HTR-8/SVneo (cell line): ENCODE measurements around the gene RPLP1.

Experiments used
- DNase-seq: peaks from one replicate; pipeline ENCODE4 v3.0.0; 2011; ENCODE audit warnings: low spot score, mixed read lengths; ENCODE audit not compliant: insufficient read length
- FAIRE-seq: peaks from 2 replicates; lab custom pipeline; 2011; peaks lifted over from hg19 to GRCh38; lab: Jason Lieb, UNC

The RPLP1 gene

DNA sequence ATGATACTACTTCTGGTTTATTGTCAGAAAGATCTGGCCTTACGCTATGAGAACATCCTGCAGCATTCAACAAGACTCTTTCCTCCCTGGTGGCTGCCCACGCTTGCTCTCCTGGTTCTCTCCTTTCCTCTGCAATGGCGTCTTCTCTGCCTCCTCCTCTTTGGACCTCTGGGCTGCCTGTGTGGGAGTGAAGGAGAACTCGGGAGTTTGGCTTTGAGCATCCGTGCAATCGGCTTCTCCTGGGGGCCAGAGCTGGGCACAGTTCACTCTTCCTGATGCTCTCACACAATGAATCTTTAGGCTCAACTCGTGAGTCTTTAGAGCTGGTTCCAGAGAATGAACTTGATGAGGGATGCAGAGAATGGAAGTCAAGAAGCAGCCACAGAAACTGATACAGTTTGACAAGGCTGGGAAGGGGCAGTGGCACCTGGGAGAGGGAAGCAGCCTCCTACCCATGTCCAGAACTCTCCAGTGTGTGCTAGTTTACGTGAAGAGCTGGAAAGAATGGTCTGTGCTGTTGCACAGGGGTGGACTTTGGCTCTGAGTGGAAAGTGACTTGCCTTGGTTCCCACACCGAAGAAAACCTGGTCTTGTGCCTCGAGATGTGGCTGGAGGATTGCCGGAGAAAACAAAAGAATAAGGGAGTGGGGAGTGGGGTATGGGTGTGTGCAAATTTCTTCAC is 37.9 kb downstream of the RPLP1 start:
- no peak for DNase-seq
- no peak for FAIRE-seq

DNA sequence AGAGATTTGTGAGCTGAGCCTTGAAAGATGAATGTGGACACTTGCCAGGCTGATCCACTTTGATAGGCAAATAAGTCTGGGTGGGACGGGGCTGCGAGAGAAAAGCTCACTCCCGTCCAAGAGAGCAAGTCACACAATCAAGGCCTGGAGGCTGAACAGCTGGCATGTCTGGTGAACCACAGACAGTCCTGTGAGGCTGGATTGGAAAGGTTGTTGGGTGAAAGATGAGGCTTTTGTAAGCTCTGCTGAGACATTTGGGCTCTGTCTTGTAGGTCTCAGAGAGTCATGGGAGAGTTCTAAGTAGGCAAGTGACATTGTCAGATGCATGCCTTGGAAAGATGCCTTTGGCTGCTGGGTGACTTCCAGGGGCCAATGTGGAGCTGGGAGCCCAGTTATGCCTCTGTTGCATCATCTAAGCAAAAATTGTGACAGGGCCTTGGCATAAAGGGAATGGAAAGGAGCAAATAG is 38.5 kb downstream of the RPLP1 start:
- DNase-seq (no peak), FAIRE-seq (no peak)

DNA sequence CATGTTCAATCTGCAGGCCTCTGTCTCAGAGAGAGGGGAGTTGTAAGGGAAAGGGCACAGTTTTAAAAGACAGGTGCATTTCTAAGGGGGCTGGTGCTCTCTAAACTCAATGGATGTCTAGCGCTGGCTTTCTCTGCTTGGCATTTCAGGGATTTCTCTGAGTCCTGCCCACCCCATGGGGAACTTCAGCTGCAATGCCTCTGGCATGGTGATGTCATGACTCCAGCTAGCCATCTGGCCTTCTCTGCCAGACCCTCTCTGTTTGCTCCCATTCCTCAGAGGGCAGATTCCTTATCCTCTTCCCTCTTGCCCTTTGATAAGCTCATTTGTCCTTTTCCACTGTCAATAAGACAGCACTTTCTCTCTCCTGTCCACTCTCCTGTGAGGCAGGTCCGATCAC is 40.8 kb downstream of the RPLP1 start:
- no peak for FAIRE-seq
- no peak for DNase-seq

DNA sequence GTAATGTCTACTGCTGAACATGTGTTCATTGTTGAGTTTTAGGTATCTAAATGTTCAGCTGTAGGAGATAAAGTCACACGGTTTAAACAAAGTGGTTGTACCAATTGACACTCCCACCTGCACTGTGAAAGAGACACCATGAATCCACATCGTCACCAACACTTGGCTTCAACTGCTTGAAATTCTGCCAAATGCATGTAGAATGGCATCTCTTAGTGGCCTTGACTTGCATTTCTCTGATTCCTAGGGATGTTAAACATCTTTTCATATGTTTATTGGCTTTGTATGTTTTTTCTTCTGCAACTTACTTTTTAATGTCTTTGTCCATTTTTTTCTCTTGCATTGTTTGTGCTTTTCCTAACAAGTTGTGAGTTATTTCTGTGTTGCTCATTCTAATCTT is 43.4 kb downstream of the RPLP1 start:
- no peak for FAIRE-seq
- DNase-seq: no peak

DNA sequence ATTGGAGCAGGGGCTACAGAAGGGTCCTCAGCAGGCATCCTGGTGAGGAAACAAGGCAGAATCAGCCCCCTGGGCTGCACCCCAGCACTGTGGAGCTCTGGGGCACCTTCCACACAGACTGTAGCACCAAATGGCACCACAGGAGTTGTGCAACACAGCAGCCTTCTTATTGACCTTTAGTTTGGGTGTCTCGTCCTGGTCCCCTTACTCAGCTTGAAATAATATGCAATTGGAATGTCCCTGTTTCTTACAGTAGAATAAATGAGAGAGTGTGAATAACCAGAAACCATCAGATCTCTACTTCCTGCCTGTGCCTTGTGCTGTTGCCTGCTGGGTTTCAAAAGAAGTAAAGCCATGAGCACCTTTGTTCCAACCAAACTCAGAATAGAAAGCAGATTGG is 44.5 kb downstream of the RPLP1 start:
- FAIRE-seq: no peak
- no peak for DNase-seq

DNA sequence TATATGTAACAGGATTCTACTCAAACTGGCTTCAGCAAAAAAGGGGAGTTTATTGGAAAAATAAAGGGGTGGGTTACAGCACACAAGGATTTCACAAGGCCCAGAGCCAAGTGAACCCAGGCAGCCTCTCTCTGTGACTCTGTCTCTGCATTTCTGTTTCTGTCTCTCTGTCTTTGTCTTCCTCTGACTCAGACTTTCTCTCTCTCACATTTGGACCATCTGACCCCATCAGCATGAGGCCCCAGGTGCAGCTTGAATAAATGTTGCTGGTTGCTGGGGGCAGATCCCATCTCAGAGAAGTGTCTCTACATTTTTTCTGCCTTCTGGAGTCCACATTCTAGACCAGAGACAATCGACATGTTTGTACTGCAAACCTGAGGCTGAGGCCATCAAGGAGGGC is 45.0 kb downstream of the RPLP1 start:
- no peak for FAIRE-seq

DNA sequence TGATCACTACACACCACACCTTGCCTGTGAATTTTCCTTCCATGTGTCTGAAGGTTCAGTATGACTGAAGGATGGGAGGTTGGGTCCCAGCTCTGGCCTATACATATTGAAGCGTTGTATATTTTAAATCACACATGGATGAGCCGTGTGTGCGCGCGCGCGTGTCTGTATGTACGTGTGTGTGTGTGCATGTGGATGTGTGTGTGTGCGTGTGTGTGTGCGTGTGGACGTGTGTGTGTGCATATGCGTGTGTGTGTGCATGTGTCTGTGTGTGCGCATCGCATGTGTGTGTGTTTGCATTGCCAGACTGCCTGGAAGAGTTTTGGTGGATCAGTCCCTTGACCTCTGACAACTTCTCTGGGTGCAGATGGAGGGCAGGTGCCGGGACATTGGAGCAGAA is 45.7 kb downstream of the RPLP1 start:
- no peak for DNase-seq
- FAIRE-seq: peak; percentile 77

More for the DNA sequence above, 45.0 kb downstream of the RPLP1 start:
- no peak for DNase-seq

DNA sequence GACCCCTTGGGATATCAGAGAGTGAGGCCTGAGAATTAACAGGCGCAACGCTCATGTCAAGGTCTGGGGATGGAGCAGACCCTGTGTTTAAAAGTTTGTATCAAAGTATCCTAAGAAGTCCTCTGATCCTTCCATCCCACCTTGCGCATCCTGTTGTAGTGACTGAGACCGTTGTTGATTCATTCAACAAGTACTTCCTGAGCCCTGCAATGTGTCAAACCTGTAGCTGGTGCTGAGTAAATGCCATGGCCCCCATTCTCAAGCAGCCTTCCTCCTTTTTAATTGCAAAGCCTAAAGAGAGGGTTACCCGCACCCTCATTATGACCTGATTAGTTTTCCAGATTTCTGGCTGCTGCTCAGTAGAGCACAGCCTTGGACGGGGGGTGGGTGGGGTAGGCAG is 46.4 kb downstream of the RPLP1 start:
- DNase-seq (no peak), FAIRE-seq (no peak)

DNA sequence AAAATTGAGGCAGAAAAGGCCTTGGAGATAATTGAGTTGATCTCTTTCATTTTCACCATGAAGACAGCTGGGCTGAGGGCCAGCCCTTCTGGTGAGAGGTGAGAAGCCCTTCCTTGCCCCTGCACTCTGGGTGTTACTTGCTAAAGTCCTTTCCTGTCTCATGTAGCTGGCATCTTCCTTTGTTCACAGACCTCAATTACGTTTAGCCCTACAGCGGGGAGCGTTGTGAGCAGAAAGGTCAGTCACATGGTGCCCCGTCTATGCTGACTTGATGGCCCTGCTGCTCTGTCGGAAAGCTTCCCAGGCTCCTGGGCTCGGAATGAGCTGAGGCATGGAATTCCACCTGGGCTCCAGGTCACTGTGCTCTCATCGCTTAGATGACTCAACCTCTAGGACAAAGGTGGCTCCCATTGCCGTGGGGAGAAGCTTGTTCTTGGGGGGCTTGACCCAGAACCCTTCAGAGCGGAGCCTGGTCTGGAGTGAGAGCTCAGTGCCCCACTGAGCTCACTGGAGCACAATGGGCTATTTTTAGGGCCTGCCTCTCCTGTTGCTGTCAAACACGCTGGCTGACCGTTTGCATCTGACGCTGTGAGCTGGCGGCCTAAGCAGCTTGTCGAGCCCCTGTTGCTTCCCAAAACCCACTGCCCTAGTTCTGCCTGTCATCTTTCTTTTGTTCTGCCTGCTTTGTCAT is 47.0 kb downstream of the RPLP1 start:
- no peak for FAIRE-seq

DNA sequence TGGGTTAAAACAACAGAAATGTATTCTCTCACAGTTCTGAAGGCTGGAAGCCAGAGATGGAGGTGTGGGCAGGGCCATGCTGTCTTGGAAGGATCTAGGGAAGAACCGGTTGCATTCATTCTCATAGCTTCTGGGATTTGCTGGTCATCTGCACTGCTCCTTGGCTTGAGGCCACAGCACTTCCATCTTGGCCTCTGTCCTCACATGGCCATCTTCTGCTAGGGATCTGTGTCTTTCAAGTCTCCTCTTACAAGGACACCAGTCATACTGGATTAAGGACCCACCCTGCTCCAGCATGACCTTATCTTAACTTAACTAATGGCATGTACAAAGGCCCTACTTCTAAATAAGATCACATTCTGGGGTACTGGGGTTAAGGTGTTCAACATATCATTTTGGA is 47.7 kb downstream of the RPLP1 start:
- FAIRE-seq (no peak), DNase-seq (no peak)

More for the DNA sequence above, 47.0 kb downstream of the RPLP1 start:
- no peak for DNase-seq

DNA sequence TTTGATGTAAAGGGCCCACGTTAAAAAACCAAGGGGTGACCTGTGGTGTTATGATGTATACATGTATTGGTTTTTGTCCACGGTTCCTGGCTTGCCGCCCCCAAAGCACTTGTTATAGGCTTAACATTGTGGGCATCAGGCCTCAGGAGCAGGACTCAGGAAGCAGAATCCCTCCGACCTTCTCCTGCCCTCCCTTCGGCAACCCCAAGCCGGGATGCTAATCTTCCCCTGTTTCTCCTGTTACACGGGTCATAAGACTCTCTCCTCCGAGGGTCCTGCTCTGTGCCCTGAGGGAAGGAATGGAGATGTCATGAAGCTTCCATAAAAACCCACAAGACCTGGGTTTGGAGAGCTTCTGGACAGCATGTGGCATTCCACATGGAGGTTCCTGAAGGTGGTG is 48.8 kb downstream of the RPLP1 start:
- no peak for FAIRE-seq
- DNase-seq: no peak

DNA sequence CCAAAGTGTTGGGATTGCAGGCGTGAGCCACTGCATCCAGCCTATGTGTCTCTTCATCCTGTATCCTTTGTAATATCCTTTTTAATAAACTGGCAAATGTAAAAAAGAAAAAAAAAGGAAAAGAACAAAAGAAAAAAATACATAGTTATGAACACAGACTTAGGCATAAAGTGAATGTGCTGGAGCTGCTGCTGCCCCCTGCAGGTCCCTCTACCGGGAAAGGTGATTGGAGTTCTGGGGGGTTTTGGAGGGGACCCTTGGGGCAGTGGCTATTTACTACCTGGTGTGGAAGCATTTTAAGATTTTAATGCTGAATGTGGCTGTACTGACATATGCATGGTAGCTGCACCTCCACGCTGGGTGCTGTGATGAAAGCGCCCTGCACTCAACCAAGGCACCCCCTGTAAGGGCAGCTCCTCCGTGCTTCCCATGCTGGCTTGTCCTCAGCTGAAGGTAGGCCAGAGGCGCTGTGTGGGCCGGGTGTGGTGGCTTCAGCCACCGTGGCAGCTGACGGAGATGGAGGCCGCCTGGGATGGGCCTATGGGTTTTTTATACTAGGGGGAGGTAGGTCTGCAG is 49.9 kb downstream of the RPLP1 start:
- no peak for DNase-seq
- no peak for FAIRE-seq

DNA sequence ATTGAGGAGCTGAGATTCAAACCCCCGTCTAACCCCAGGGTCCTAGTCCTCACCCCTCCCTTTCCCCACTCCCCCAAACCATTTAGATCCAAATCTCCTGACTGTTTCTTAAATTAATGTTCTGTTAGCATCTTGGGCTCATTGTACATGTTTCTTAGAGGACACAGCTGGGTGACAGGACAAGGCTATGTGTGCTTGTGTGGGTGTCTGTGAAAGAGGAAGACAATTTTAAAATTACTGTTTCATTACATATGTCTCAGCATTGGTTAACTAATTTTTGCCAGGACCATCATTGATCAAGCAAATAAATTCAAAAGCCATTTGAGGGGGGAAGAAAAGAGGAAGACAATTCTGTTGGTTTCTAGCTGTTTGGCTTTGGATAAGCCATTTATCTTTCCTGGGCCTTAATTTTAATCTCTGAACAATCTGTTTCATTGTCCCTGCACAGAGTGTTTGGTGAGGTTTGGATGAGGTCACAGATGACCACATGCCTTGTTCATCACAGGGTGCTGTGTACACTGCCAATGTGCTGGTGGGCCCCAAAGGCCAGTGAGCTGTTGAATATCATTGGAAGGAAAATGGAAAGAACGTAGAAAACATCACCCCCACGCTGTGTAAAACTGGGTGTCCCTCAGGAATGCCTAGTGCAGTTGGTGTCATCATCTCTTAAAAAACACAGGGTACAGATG is 51.9 kb downstream of the RPLP1 start:
- DNase-seq: no peak
- FAIRE-seq: no peak
